ENCODE data around the gene SLX4IP. TPM values are rescaled to one million over a fixed set of nuclear protein-coding genes. Genes with fewer than 3 reads are reported as not detected.

Gene SLX4IP
- total RNA-seq, 1 donor from 2014 or later: 6.3 TPM

DNA sequence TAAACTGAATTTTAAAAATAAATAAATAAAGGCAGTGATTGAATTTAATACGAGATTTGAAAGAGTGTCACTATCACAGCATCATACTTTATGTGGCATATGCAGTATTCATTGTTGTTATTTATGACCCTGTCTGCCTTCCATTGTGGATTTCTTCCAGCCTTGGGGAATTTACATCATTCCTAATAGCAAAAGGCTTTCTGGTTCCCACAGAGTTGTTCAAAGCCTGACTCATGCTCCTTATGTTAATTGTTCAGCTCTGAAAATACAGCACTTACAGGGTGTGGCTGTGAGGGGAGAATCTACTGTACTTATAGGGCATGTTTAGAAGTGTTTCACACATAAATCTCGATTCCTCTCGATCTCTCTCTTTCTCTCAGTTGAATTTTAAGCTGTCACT lies 184.3 kb downstream of the SLX4IP start:
- intact Hi-C loops (cut with micrococcal nuclease): no loop called here
- H3K36me3 Mint-ChIP-seq (ENCODE audit: low read depth): peaks cover 6% of the 10 kb centered on the region
- H3K9me3 Mint-ChIP-seq: no peaks in the 10 kb centered on the region
- no peak overlapping the region for H3K4me3 Mint-ChIP-seq (ENCODE audit: low read depth)
- H3K27me3 Mint-ChIP-seq (ENCODE audit: low read depth): no peaks in the 10 kb centered on the region
- DNase-seq (ENCODE audit: low spot score): no peak
- no peak overlapping the region for H3K27ac Mint-ChIP-seq
- H3K4me1 Mint-ChIP-seq (ENCODE audit: low read depth): peaks cover 3% of the 10 kb centered on the region

DNA sequence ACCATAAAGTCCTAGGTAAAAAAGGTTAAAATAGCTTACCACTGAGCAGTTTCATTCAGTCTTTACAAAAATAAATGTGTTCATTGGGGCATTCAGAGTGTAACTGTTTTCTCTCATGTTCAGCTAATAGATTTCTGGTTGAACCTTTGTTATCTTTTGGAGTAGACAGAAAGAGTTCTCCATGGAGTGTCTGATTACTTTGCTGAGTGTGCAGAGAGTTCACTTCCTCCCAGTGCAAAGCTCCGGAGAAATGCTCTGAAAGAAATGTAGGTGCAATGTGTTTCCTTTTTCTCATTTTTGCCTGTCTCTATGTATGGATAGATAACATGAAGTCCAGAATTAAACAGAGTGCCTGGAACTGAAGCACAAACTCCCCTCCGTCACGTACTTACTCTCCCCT lies 186.0 kb downstream of the SLX4IP start:
- H3K27me3 Mint-ChIP-seq (ENCODE audit: low read depth): no peaks in the 10 kb centered on the region
- peaks cover 2% of the 10 kb centered on the region for H3K36me3 Mint-ChIP-seq (ENCODE audit: low read depth)
- no peak overlapping the region for H3K4me3 Mint-ChIP-seq (ENCODE audit: low read depth)
- no peak overlapping the region for H3K27ac Mint-ChIP-seq
- H3K9me3 Mint-ChIP-seq: no peaks in the 10 kb centered on the region
- H3K4me1 Mint-ChIP-seq (ENCODE audit: low read depth): peaks cover 3% of the 10 kb centered on the region
- DNase-seq (ENCODE audit: low spot score): no peak
- intact Hi-C loops (cut with micrococcal nuclease): no loop called here

DNA sequence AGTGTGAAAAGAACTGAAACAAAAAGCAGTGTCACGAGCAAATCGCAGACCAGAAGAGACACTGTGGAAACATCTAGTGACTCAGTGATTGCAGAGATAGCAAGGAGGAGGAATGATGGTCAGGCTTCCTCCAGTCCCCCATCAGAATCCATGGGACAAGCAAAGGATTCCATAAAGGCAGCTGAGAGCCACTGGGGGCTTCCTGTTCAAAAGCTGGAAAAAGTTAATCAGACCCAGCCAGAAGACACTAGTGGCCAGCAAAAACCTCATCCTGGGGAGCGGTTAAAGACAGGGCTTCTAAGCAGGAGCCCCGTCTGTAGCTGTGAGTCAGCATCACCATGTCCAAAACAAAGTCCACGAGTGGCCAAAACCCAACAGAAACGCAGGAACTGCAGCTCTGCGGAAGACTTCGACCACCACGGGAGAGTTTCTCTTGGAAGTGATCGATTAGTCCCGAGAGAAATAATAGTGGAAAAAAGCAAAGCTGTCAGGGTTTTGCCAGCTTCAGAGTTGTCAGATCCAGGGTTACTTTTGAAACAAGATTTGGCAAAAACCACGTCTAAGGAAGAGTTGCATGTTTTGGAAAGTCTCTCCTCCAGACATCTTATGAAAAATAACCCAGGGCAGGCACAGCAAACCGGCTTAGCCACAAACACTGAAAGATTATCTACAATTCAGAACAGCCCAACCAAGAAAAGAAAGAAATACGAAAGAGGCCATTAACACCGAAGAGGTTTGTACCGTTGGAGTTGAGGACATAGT lies 187.7 kb downstream of the SLX4IP start:
- Mint-ChIP-seq H3K4me1 (ENCODE audit: low read depth) (peaks cover 3% of the 10 kb centered on the region), H3K27me3 (ENCODE audit: low read depth) (no peaks in the 10 kb centered on the region), H3K9me3 (no peaks in the 10 kb centered on the region), H3K36me3 (ENCODE audit: low read depth) (peaks cover 2% of the 10 kb centered on the region), H3K27ac (no peak overlapping the region), H3K4me3 (ENCODE audit: low read depth) (no peak overlapping the region)
- no peak for DNase-seq (ENCODE audit: low spot score)
- intact Hi-C loops (cut with micrococcal nuclease): no loop called here

GRCh38 chr20:10625641-10626040 lies 190.5 kb downstream of the SLX4IP start:
- H3K27ac Mint-ChIP-seq: no peak overlapping the region
- no peaks in the 10 kb centered on the region for H3K9me3 Mint-ChIP-seq

GRCh38 chr20:10626896-10627295 lies 191.8 kb downstream of the SLX4IP start:
- Mint-ChIP-seq H3K27me3 (ENCODE audit: low read depth) (no peaks in the 10 kb centered on the region), H3K4me1 (ENCODE audit: low read depth) (peaks cover 3% of the 10 kb centered on the region), H3K27ac (no peak overlapping the region), H3K4me3 (ENCODE audit: low read depth) (no peak overlapping the region), H3K9me3 (no peaks in the 10 kb centered on the region), H3K36me3 (ENCODE audit: low read depth) (no peaks in the 10 kb centered on the region)
- intact Hi-C loops (cut with micrococcal nuclease): no loop called here
- DNase-seq (ENCODE audit: low spot score): no peak

More at GRCh38 chr20:10625641-10626040, 190.5 kb downstream of the SLX4IP start:
- H3K4me3 Mint-ChIP-seq (ENCODE audit: low read depth): no peak overlapping the region
- no peaks in the 10 kb centered on the region for H3K27me3 Mint-ChIP-seq (ENCODE audit: low read depth)
- intact Hi-C loops (cut with micrococcal nuclease): no loop called here
- peaks cover 3% of the 10 kb centered on the region for H3K4me1 Mint-ChIP-seq (ENCODE audit: low read depth)
- no peak for DNase-seq (ENCODE audit: low spot score)
- H3K36me3 Mint-ChIP-seq (ENCODE audit: low read depth): peaks cover 2% of the 10 kb centered on the region

GRCh38 chr20:10629946-10630650 lies 195.0 kb downstream of the SLX4IP start:
- no peaks in the 10 kb centered on the region for H3K4me1 Mint-ChIP-seq (ENCODE audit: low read depth)
- H3K27ac Mint-ChIP-seq: no peak overlapping the region
- H3K9me3 Mint-ChIP-seq: no peaks in the 10 kb centered on the region
- no peaks in the 10 kb centered on the region for H3K27me3 Mint-ChIP-seq (ENCODE audit: low read depth)
- no peak for DNase-seq (ENCODE audit: low spot score)
- intact Hi-C loops (cut with micrococcal nuclease): no loop called here
- H3K4me3 Mint-ChIP-seq (ENCODE audit: low read depth): no peak overlapping the region
- no peaks in the 10 kb centered on the region for H3K36me3 Mint-ChIP-seq (ENCODE audit: low read depth)

DNA sequence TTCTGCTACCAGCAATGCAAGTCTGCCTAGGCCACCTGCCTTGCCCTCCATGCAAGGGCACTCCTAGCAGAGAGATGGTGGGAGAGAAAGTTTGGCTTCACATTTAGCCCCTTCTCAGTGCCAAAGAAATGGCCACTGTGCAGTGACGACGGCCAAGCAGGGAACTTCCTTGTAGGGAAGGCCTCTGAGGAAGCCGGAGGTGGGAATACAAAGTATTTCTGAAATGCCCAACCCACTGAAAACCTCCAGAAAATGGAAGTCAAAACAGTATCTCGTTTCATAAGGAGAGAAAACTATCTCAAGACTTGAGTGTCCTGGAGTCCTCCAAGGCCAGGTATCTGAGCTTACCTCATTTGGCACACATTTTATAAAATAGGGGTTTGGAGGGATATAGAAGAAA lies 196.0 kb downstream of the SLX4IP start:
- intact Hi-C loops (cut with micrococcal nuclease): no loop called here
- no peak overlapping the region for H3K4me3 Mint-ChIP-seq (ENCODE audit: low read depth)
- no peaks in the 10 kb centered on the region for H3K36me3 Mint-ChIP-seq (ENCODE audit: low read depth)

DNA sequence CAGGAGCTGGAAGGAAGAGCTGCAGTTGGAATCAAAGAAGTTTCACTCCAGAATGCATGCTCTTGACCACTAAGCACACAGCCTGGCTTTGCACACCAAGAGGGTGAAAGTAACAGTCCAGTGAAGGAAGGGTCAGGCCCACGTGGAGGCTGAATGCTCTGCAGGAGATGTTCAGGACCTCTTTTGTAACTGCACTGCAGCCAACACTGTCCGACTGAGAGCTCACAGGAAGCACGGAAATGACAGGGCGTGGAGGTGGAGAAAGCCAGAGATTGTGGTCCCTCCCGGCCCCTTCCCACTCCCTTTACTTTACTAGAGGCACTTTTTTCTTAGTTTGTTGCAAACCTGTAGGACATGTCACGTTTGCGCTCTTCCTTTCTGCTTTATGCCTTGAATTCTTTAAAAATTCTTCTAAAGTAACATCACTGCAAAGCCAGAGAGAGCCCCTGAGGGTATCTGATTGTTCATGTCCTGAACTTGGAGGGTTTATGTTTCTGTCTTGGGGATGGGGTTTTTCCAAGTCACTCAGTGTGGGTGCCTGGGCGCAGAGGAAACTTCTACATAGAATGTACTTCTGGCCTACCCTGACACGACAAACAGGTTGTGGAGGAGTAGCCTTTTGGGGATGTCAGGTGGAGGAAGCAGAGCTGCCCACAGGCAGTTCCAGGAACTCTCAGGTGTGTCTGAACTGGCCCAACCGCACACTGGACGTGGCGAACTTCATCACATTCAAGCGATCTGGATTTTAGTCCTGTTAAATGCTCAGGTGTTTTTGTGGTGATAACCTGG lies 197.8 kb downstream of the SLX4IP start:
- intact Hi-C loops (cut with micrococcal nuclease): no loop called here
- H3K27ac Mint-ChIP-seq: no peak overlapping the region
- H3K9me3 Mint-ChIP-seq: no peaks in the 10 kb centered on the region
- no peaks in the 10 kb centered on the region for H3K36me3 Mint-ChIP-seq (ENCODE audit: low read depth)
- no peaks in the 10 kb centered on the region for H3K27me3 Mint-ChIP-seq (ENCODE audit: low read depth)
- no peak overlapping the region for H3K4me3 Mint-ChIP-seq (ENCODE audit: low read depth)
- no peak for DNase-seq (ENCODE audit: low spot score)
- no peaks in the 10 kb centered on the region for H3K4me1 Mint-ChIP-seq (ENCODE audit: low read depth)

More for the DNA sequence above, 196.0 kb downstream of the SLX4IP start:
- Mint-ChIP-seq H3K27me3 (ENCODE audit: low read depth) (no peaks in the 10 kb centered on the region), H3K4me1 (ENCODE audit: low read depth) (no peaks in the 10 kb centered on the region), H3K27ac (no peak overlapping the region), H3K9me3 (no peaks in the 10 kb centered on the region)
- no peak for DNase-seq (ENCODE audit: low spot score)

- intact Hi-C loops (cut with micrococcal nuclease): no loop called here
- H3K9me3 Mint-ChIP-seq: no peaks in the 10 kb centered on the region
- no peaks in the 10 kb centered on the region for H3K36me3 Mint-ChIP-seq (ENCODE audit: low read depth)
- no peak overlapping the region for H3K27ac Mint-ChIP-seq
- no peaks in the 10 kb centered on the region for H3K4me1 Mint-ChIP-seq (ENCODE audit: low read depth)
- H3K4me3 Mint-ChIP-seq (ENCODE audit: low read depth): no peak overlapping the region
- no peak for DNase-seq (ENCODE audit: low spot score)
- no peaks in the 10 kb centered on the region for H3K27me3 Mint-ChIP-seq (ENCODE audit: low read depth)
These were observed 198.6 kb downstream of the SLX4IP start for GRCh38 chr20:10633718-10634117.

GRCh38 chr20:10634211-10634610 lies 199.1 kb downstream of the SLX4IP start:
- Mint-ChIP-seq H3K27me3 (ENCODE audit: low read depth) (no peaks in the 10 kb centered on the region), H3K27ac (no peak overlapping the region), H3K36me3 (ENCODE audit: low read depth) (no peaks in the 10 kb centered on the region), H3K9me3 (no peaks in the 10 kb centered on the region), H3K4me3 (ENCODE audit: low read depth) (no peak overlapping the region), H3K4me1 (ENCODE audit: low read depth) (no peaks in the 10 kb centered on the region)
- no peak for DNase-seq (ENCODE audit: low spot score)
- intact Hi-C loops (cut with micrococcal nuclease): no loop called here

DNA sequence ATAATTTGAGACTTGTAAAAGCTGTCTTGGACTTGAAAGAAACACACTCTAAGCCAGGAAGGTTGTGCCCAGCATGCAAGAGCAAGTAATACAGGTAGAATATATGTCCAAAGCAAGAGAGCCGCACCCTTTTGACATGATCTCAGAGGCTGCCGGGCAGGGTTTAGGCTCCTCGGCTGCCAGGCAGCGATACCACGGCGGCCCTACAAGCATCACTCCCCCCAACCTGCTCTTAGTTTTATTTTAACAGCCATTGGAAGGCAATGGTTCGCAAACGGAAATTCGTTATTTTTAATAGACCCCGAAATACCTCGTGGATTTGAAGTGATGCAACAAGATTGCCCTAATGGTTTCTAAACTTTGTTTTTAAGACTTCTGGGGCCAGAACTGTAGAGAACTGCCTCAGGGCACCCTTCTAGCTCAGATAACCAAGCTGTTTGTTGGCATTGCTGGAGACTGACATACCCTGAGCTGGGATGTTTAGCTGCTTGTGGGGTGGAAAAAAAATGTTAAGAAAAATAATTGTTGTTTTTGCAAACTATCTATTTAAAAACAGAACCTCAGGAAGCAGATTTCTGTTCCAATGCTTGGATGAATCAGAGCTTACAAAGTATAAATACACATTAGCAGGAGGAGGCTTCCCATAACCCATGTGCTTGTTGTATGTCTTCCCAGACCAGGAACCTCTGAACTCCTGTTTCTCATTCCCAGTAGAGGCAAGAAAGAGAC lies 199.7 kb downstream of the SLX4IP start:
- no peaks in the 10 kb centered on the region for H3K4me1 Mint-ChIP-seq (ENCODE audit: low read depth)
- no peaks in the 10 kb centered on the region for H3K9me3 Mint-ChIP-seq
- H3K36me3 Mint-ChIP-seq (ENCODE audit: low read depth): no peaks in the 10 kb centered on the region
- H3K4me3 Mint-ChIP-seq (ENCODE audit: low read depth): no peak overlapping the region
- H3K27ac Mint-ChIP-seq: no peak overlapping the region
- no peak for DNase-seq (ENCODE audit: low spot score)
- intact Hi-C loops (cut with micrococcal nuclease): no loop called here
- H3K27me3 Mint-ChIP-seq (ENCODE audit: low read depth): no peaks in the 10 kb centered on the region

DNA sequence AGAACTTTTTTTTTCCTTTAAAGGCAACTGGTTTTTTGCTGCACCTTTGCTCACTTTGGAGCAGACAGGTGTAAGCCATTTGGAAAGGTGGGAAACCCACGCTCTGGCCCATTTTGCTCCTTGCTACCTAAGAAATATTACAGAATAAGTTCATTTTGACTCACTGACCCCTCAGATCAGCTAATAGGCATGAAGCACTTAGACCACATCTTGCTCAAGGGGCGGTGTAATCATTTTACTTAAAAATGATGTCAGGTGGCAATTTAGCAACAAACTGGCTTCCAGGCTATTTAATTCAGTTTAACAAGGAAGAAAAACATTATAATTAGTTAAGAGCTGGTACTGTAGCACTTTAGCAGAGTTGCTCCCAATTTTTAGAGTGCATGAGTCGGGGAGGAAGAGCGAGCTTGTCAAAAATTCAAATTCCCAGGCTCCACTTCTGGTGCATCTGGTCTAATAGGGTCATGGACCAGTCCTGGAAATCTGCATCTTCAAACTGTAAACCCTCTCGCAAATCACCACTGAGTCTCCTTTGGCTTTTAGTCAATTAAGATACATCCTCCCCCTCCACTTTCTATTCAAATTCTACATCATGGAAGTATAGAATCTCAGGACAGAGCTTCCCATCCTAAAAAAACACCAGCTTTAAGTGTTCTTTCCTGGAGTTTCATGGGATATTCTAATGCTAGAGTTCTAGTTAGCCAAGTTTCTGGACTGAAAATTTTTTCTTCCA lies 200.5 kb downstream of the SLX4IP start:
- Mint-ChIP-seq H3K4me3 (ENCODE audit: low read depth) (no peak overlapping the region), H3K4me1 (ENCODE audit: low read depth) (no peaks in the 10 kb centered on the region), H3K36me3 (ENCODE audit: low read depth) (peaks cover 1% of the 10 kb centered on the region), H3K27ac (no peak overlapping the region), H3K27me3 (ENCODE audit: low read depth) (no peaks in the 10 kb centered on the region), H3K9me3 (no peaks in the 10 kb centered on the region)
- DNase-seq (ENCODE audit: low spot score): no peak
- intact Hi-C loops (cut with micrococcal nuclease): no loop called here

Data from activated T-helper 2 cell treated with anti-CD3 and anti-CD28 coated beads, Interferon-gamma antibody, Interleukin-2, Interleukin-4, amounts not matched to agents 10 μg/mL and 5 μg/mL and 100 μg/mL, durations not matched to agents 14 hours and 24 hours and 36 hours (primary cell).